Mesothelial cell of epicardium (in vitro differentiated cells): ENCODE measurements around the gene LENG8. TPM values are rescaled to one million over a fixed set of nuclear protein-coding genes. Genes with fewer than 3 reads are reported as not detected.
A peak's percentile ranks its signal among the peaks of the same experiment; 100 is the strongest.
"Not testable (repeated sequence)": the region's sequence is repeated elsewhere in the genome, so short reads cannot be mapped to it uniquely, and the experiment has no call there.

ENCODE experiments used
- DNase-seq, 2 experiments: peaks; one replicate each; pipeline ENCODE4 v3.0.0; 2021; ENCODE audit warnings: low spot score in 2 of 2; ENCODE audit not compliant: unreplicated experiment in 2 of 2
- H3K27ac Mint-ChIP-seq: 2 replicates; pipeline ENCODE4 v1.8.0; 2021; ENCODE audit warnings: mixed read lengths
- H3K27me3 Mint-ChIP-seq: 2 replicates; pipeline ENCODE4 v1.8.0; 2021; ENCODE audit warnings: low read depth, mixed read lengths
- H3K36me3 Mint-ChIP-seq: 2 replicates; pipeline ENCODE4 v1.8.0; 2021; ENCODE audit warnings: mixed read lengths
- H3K4me1 Mint-ChIP-seq: 2 replicates; pipeline ENCODE4 v1.8.0; 2021; ENCODE audit warnings: mixed read lengths
- H3K4me3 Mint-ChIP-seq: 2 replicates; pipeline ENCODE4 v1.8.0; 2021; ENCODE audit warnings: mild to moderate bottlenecking, moderate library complexity, mixed read lengths
- H3K9me3 Mint-ChIP-seq: 2 replicates; pipeline ENCODE4 v1.8.0; 2021; ENCODE audit warnings: mixed read lengths
- total RNA-seq: library from RNA; stranded (reverse); gene quantifications from 3 replicates; pipeline ENCODE4 v1.2.1, GENCODE V29; 2021
- TF ChIP-seq, protein P1 (sequence below): fragments of 200-600 bp; sonication (generic); IDR thresholded peaks from one replicate; pipeline ENCODE4 v1.5.0; 2021; ENCODE audit warnings: antibody characterized with exemption; ENCODE audit not compliant: unreplicated experiment

The LENG8 gene
- total RNA-seq, 1 donor from 2014 or later: 312 TPM

GRCh38 chr19:54436628-54437252 lies 12.3 kb upstream of the LENG8 start:
- Mint-ChIP-seq H3K27me3 (no peaks in the 10 kb centered on the region), H3K4me1 (peaks cover 9% of the 10 kb centered on the region), H3K4me3 (no peak overlapping the region), H3K27ac (no peak overlapping the region), H3K9me3 (no peaks in the 10 kb centered on the region), H3K36me3 (peaks cover 6% of the 10 kb centered on the region)
- DNase-seq: no peak
- TF ChIP-seq, protein P1, sequence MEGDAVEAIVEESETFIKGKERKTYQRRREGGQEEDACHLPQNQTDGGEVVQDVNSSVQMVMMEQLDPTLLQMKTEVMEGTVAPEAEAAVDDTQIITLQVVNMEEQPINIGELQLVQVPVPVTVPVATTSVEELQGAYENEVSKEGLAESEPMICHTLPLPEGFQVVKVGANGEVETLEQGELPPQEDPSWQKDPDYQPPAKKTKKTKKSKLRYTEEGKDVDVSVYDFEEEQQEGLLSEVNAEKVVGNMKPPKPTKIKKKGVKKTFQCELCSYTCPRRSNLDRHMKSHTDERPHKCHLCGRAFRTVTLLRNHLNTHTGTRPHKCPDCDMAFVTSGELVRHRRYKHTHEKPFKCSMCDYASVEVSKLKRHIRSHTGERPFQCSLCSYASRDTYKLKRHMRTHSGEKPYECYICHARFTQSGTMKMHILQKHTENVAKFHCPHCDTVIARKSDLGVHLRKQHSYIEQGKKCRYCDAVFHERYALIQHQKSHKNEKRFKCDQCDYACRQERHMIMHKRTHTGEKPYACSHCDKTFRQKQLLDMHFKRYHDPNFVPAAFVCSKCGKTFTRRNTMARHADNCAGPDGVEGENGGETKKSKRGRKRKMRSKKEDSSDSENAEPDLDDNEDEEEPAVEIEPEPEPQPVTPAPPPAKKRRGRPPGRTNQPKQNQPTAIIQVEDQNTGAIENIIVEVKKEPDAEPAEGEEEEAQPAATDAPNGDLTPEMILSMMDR: no peak

DNA sequence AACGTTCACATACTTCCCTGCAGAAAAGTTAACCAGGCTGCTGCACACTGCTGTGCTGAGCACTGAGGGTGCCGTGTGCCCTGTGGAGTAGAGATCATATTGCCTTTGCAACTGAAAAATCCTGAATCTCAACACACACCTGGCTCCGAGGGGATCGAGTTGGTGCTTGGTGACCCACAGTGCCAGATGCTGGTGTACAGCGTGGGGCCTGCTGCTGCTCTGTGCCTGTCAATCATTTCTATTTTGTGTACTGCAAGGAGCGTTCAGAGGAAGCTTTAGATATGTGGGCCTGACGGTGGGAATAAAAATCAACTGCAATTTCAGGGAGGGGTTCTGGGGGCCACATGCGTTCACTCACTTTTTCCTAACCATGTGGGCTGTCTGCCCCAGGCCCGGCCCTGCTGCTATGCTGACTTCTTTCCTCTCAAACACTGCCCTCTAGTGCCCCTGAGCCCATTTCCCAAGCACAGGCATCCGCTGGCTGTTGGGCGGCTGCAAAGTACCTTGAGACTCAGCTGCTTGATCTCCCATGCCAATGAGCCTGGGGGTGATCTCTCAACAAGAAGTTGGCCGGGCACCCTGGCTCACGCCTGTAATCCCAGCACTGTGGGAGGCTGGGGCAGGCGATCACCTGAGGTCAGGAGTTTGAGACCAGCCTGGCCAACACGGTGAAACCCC lies 9.7 kb upstream of the LENG8 start:
- Mint-ChIP-seq H3K36me3 (peaks cover 13% of the 10 kb centered on the region), H3K4me3 (no peak overlapping the region), H3K9me3 (no peaks in the 10 kb centered on the region), H3K27me3 (no peaks in the 10 kb centered on the region), H3K4me1 (peaks cover 3% of the 10 kb centered on the region), H3K27ac (no peak overlapping the region)
- no peak for DNase-seq
- TF ChIP-seq, protein P1: no peak

DNA sequence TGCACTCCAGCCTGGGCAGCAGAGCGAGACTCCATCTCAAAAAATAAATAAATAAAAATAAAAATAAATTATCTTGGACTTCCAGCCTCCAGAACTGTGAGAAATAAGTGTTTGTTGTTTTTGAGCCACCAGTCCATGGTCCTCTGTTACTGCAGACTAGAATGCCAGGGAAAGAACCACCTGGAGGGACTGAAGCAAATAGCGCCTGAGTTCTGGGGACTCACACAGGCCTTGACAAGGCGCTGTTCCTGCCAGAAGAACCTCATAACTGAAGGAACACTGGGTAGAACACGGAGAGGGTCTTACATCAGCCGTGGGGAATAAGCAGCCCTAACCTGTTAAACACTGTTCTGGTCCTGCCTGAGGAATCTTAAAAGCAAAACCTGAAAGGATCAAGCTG lies 8.4 kb upstream of the LENG8 start:
- peaks cover 14% of the 10 kb centered on the region for H3K36me3 Mint-ChIP-seq
- H3K9me3 Mint-ChIP-seq: no peaks in the 10 kb centered on the region
- H3K4me1 Mint-ChIP-seq: peaks cover 3% of the 10 kb centered on the region

GRCh38 chr19:54444737-54445136 lies 4.3 kb upstream of the LENG8 start:
- Mint-ChIP-seq H3K36me3 (peaks cover 12% of the 10 kb centered on the region), H3K9me3 (no peaks in the 10 kb centered on the region), H3K27ac (no peak overlapping the region), H3K4me3 (no peak overlapping the region), H3K27me3 (no peaks in the 10 kb centered on the region), H3K4me1 (peaks cover 18% of the 10 kb centered on the region)
- TF ChIP-seq, protein P1: no peak
- no peak for DNase-seq

More for the DNA sequence above, 8.4 kb upstream of the LENG8 start:
- no peak for DNase-seq
- no peak overlapping the region for H3K4me3 Mint-ChIP-seq
- TF ChIP-seq, protein P1: no peak
- no peak overlapping the region for H3K27ac Mint-ChIP-seq
- H3K27me3 Mint-ChIP-seq: no peaks in the 10 kb centered on the region

DNA sequence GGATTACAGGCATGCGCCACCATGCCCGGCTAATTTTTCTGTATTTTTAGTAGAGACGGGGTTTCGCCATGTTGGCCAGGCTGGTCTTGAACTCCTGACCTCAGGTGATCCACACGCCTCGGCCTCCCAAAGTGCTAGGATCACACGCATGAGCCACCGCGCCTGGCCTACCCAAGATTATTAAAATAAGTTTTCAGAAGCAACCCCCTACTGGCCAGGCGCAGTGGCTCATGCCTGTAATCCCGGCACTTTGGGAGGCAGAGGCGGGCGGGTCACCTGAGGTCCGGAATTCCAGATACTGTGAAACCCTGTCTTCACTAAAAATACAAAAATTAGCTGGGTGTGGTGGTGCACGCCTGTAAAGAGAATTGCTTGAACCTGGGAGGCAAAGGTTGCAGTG lies 2.6 kb upstream of the LENG8 start:
- H3K36me3 Mint-ChIP-seq: peaks cover 10% of the 10 kb centered on the region
- not testable (repeated sequence) for H3K9me3 Mint-ChIP-seq, H3K4me3 Mint-ChIP-seq, H3K27me3 Mint-ChIP-seq, H3K27ac Mint-ChIP-seq, DNase-seq
- peaks cover 33% of the 10 kb centered on the region for H3K4me1 Mint-ChIP-seq

GRCh38 chr19:54448040-54448773 lies 792 bp upstream of the LENG8 start:
- TF ChIP-seq, protein P1: no peak
- peaks cover 9% of the 10 kb centered on the region for H3K36me3 Mint-ChIP-seq
- peak overlapping the region; percentile 97 for H3K4me3 Mint-ChIP-seq
- H3K4me1 Mint-ChIP-seq: peaks cover 33% of the 10 kb centered on the region
- H3K27ac Mint-ChIP-seq: peak overlapping the region; percentile 100
- no peaks in the 10 kb centered on the region for H3K27me3 Mint-ChIP-seq
- DNase-seq: no peak
- no peaks in the 10 kb centered on the region for H3K9me3 Mint-ChIP-seq
